ENCODE results near the gene NUDT14.

The NUDT14 gene

DNA sequence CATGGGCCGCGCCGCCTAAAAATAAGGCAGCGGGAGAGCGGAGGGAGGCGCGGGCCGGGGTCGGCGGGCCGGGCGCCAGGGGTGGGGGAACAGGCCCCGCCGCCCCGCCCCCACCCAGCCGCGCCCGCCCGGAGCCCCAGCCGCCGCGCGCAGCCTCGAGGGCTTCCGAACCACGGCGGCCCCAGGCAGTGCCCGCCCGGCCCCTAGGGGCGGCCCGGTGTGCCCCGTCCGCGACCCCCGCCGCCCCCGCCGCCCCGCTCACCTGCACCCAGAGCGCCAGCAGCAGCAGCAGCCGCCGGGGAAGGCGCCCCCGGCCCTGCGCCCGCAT is 13.1 kb downstream of the NUDT14 start:
- H3K9me3 ChIP-seq (ENCODE audit: control insufficient read depth, insufficient read depth, low read length): no peaks in the 10 kb centered on the region

DNA sequence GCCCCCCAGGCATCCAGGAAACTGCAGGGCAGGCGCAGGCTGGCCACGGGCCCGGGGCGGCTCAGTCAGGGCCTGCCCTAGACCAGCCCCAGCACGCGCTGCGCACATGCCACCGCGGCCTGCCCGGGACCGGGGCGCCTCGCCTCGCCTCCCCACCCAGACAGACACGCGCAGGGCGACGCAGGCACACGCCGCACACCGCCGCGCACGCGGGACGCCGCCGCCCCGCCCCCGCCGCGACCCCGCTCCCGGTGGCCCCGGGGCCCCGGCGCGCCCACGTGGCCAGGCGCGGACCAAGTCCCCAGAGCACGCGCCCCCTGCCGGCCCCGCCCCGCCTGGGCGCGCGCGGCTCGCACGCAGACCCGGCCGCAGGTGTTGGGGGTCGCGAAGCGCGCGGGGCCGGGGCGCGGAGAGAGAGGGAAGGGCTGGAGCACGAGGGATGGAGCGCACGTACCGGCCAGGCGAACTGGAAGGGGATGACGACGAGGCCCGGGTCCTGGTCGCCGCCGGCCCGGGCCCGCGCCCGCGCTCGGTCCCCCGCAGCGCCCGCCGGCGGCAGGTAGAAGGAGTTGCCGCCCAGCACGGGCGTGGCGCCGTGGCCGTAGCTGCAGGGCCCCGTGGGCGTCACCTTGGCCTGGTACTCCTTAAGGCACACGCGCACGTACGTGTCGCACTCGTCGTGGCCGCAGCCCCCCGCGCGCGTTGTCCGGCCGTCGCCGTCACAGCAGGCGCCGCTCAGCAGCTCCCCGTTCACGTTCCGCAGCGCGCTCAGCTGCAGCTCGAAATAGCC is 13.6 kb downstream of the NUDT14 start:
- peaks cover 7% of the 10 kb centered on the region for H3K36me3 ChIP-seq (ENCODE audit: control insufficient read depth, insufficient read depth, low read length)
- no peak overlapping the region for H3K9ac ChIP-seq (ENCODE audit: low read depth, low read length)
- no peaks in the 10 kb centered on the region for H3K9me3 ChIP-seq (ENCODE audit: control insufficient read depth, insufficient read depth, low read length)
- peaks cover 6% of the 10 kb centered on the region for H3K4me1 ChIP-seq (ENCODE audit: control insufficient read depth, insufficient read depth, low read length)
- H3K27me3 ChIP-seq (ENCODE audit: control insufficient read depth, insufficient read depth, low read length): peaks cover 8% of the 10 kb centered on the region
- peak overlapping the region; percentile 35 for H3K4me3 ChIP-seq (ENCODE audit: low read depth, low read length)

More for the DNA sequence above, 13.1 kb downstream of the NUDT14 start:
- H3K9ac ChIP-seq (ENCODE audit: low read depth, low read length): no peak overlapping the region
- peaks cover 7% of the 10 kb centered on the region for H3K36me3 ChIP-seq (ENCODE audit: control insufficient read depth, insufficient read depth, low read length)
- H3K4me3 ChIP-seq (ENCODE audit: low read depth, low read length): peak overlapping the region; percentile 35
- H3K4me1 ChIP-seq (ENCODE audit: control insufficient read depth, insufficient read depth, low read length): peaks cover 6% of the 10 kb centered on the region
- peaks cover 8% of the 10 kb centered on the region for H3K27me3 ChIP-seq (ENCODE audit: control insufficient read depth, insufficient read depth, low read length)

- Histone ChIP-seq H3K4me3 (ENCODE audit: low read depth, low read length) (no peak overlapping the region), H3K27me3 (ENCODE audit: control insufficient read depth, insufficient read depth, low read length) (peaks cover 8% of the 10 kb centered on the region), H3K9ac (ENCODE audit: low read depth, low read length) (no peak overlapping the region), H3K4me1 (ENCODE audit: control insufficient read depth, insufficient read depth, low read length) (peaks cover 6% of the 10 kb centered on the region), H3K36me3 (ENCODE audit: control insufficient read depth, insufficient read depth, low read length) (peaks cover 7% of the 10 kb centered on the region), H3K9me3 (ENCODE audit: control insufficient read depth, insufficient read depth, low read length) (no peaks in the 10 kb centered on the region)
These were observed 14.4 kb downstream of the NUDT14 start for GRCh38 chr14:105166571-105167302.

- peaks cover 8% of the 10 kb centered on the region for H3K27me3 ChIP-seq (ENCODE audit: control insufficient read depth, insufficient read depth, low read length)
- H3K36me3 ChIP-seq (ENCODE audit: control insufficient read depth, insufficient read depth, low read length): peaks cover 7% of the 10 kb centered on the region
- peak overlapping the region; percentile 47 for H3K9ac ChIP-seq (ENCODE audit: low read depth, low read length)
- H3K4me1 ChIP-seq (ENCODE audit: control insufficient read depth, insufficient read depth, low read length): peaks cover 6% of the 10 kb centered on the region
- no peaks in the 10 kb centered on the region for H3K9me3 ChIP-seq (ENCODE audit: control insufficient read depth, insufficient read depth, low read length)
- no peak overlapping the region for H3K4me3 ChIP-seq (ENCODE audit: low read depth, low read length)
These were observed 15.2 kb downstream of the NUDT14 start for GRCh38 chr14:105165761-105166485.

GRCh38 chr14:105165134-105165704 is 15.9 kb downstream of the NUDT14 start:
- peaks cover 8% of the 10 kb centered on the region for H3K27me3 ChIP-seq (ENCODE audit: control insufficient read depth, insufficient read depth, low read length)
- H3K9ac ChIP-seq (ENCODE audit: low read depth, low read length): peak overlapping the region; percentile 47
- peaks cover 6% of the 10 kb centered on the region for H3K4me1 ChIP-seq (ENCODE audit: control insufficient read depth, insufficient read depth, low read length)
- H3K36me3 ChIP-seq (ENCODE audit: control insufficient read depth, insufficient read depth, low read length): peaks cover 7% of the 10 kb centered on the region
- H3K9me3 ChIP-seq (ENCODE audit: control insufficient read depth, insufficient read depth, low read length): no peaks in the 10 kb centered on the region
- H3K4me3 ChIP-seq (ENCODE audit: low read depth, low read length): no peak overlapping the region

GRCh38 chr14:105163040-105163742 is 17.9 kb downstream of the NUDT14 start:
- Histone ChIP-seq H3K27me3 (ENCODE audit: control insufficient read depth, insufficient read depth, low read length) (peaks cover 4% of the 10 kb centered on the region), H3K9ac (ENCODE audit: low read depth, low read length) (peak overlapping the region; percentile 37), H3K9me3 (ENCODE audit: control insufficient read depth, insufficient read depth, low read length) (no peaks in the 10 kb centered on the region), H3K4me1 (ENCODE audit: control insufficient read depth, insufficient read depth, low read length) (no peaks in the 10 kb centered on the region), H3K4me3 (ENCODE audit: low read depth, low read length) (no peak overlapping the region), H3K36me3 (ENCODE audit: control insufficient read depth, insufficient read depth, low read length) (peaks cover 7% of the 10 kb centered on the region)

GRCh38 chr14:105162669-105162979 is 18.5 kb downstream of the NUDT14 start:
- peaks cover 4% of the 10 kb centered on the region for H3K27me3 ChIP-seq (ENCODE audit: control insufficient read depth, insufficient read depth, low read length)
- H3K4me3 ChIP-seq (ENCODE audit: low read depth, low read length): no peak overlapping the region
- no peak overlapping the region for H3K9ac ChIP-seq (ENCODE audit: low read depth, low read length)
- peaks cover 7% of the 10 kb centered on the region for H3K36me3 ChIP-seq (ENCODE audit: control insufficient read depth, insufficient read depth, low read length)
- no peaks in the 10 kb centered on the region for H3K9me3 ChIP-seq (ENCODE audit: control insufficient read depth, insufficient read depth, low read length)
- H3K4me1 ChIP-seq (ENCODE audit: control insufficient read depth, insufficient read depth, low read length): no peaks in the 10 kb centered on the region

- H3K27me3 ChIP-seq (ENCODE audit: control insufficient read depth, insufficient read depth, low read length): peaks cover 4% of the 10 kb centered on the region
- no peaks in the 10 kb centered on the region for H3K4me1 ChIP-seq (ENCODE audit: control insufficient read depth, insufficient read depth, low read length)
- no peak overlapping the region for H3K9ac ChIP-seq (ENCODE audit: low read depth, low read length)
- no peak overlapping the region for H3K4me3 ChIP-seq (ENCODE audit: low read depth, low read length)
- no peaks in the 10 kb centered on the region for H3K9me3 ChIP-seq (ENCODE audit: control insufficient read depth, insufficient read depth, low read length)
- H3K36me3 ChIP-seq (ENCODE audit: control insufficient read depth, insufficient read depth, low read length): peaks cover 7% of the 10 kb centered on the region
These were observed 19.0 kb downstream of the NUDT14 start for GRCh38 chr14:105161964-105162668.

GRCh38 chr14:105161309-105161708 is 19.8 kb downstream of the NUDT14 start:
- no peaks in the 10 kb centered on the region for H3K4me1 ChIP-seq (ENCODE audit: control insufficient read depth, insufficient read depth, low read length)
- H3K27me3 ChIP-seq (ENCODE audit: control insufficient read depth, insufficient read depth, low read length): no peaks in the 10 kb centered on the region
- no peak overlapping the region for H3K4me3 ChIP-seq (ENCODE audit: low read depth, low read length)
- H3K9me3 ChIP-seq (ENCODE audit: control insufficient read depth, insufficient read depth, low read length): no peaks in the 10 kb centered on the region
- no peak overlapping the region for H3K9ac ChIP-seq (ENCODE audit: low read depth, low read length)
- peaks cover 3% of the 10 kb centered on the region for H3K36me3 ChIP-seq (ENCODE audit: control insufficient read depth, insufficient read depth, low read length)

- Histone ChIP-seq H3K9ac (ENCODE audit: low read depth, low read length) (no peak overlapping the region), H3K36me3 (ENCODE audit: control insufficient read depth, insufficient read depth, low read length) (peaks cover 3% of the 10 kb centered on the region), H3K4me3 (ENCODE audit: low read depth, low read length) (no peak overlapping the region), H3K27me3 (ENCODE audit: control insufficient read depth, insufficient read depth, low read length) (no peaks in the 10 kb centered on the region), H3K4me1 (ENCODE audit: control insufficient read depth, insufficient read depth, low read length) (no peaks in the 10 kb centered on the region), H3K9me3 (ENCODE audit: control insufficient read depth, insufficient read depth, low read length) (no peaks in the 10 kb centered on the region)
These were observed 20.3 kb downstream of the NUDT14 start for GRCh38 chr14:105160776-105161175.

- Histone ChIP-seq H3K27me3 (ENCODE audit: control insufficient read depth, insufficient read depth, low read length) (no peaks in the 10 kb centered on the region), H3K4me1 (ENCODE audit: control insufficient read depth, insufficient read depth, low read length) (no peaks in the 10 kb centered on the region), H3K9ac (ENCODE audit: low read depth, low read length) (no peak overlapping the region), H3K4me3 (ENCODE audit: low read depth, low read length) (no peak overlapping the region), H3K9me3 (ENCODE audit: control insufficient read depth, insufficient read depth, low read length) (no peaks in the 10 kb centered on the region), H3K36me3 (ENCODE audit: control insufficient read depth, insufficient read depth, low read length) (peaks cover 6% of the 10 kb centered on the region)
These were observed 21.8 kb downstream of the NUDT14 start for GRCh38 chr14:105159344-105159743.

Data from iPS-15b (cell line).